ENCODE data around the gene CACHD1.
"Not testable (repeated sequence)": the region's sequence is repeated elsewhere in the genome, so short reads cannot be mapped to it uniquely, and the experiment has no call there.

CACHD1 gene

DNA sequence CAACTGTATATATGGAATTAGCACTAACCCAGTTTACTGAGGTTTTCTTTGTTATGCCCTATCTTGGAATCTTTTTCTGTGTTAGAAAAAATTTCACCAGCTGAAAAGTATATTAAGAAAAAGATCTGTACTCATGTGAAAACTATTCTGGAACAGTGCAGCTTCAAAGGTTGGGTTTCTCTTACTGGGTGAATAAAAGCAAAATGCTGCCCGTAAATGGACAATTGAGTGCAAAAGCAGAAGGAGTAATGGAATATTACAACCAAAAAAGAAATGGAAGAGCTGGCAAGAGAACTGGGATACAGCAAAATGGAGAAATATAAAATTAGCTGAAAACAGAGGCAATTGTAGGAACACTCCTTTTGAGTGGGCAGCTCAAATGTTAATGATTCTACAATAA is 257.9 kb downstream of the CACHD1 start:
- H3K27ac ChIP-seq (replicated peaks), result no peak overlapping the region
- H3K4me3 ChIP-seq (replicated peaks; ENCODE audit: insufficient read depth, low read length), result no peak overlapping the region
- DNase-seq (ENCODE audit: low read depth in 1 of 2, low spot score in 1 of 2), result no peak
- H3K27me3 ChIP-seq (ENCODE audit: insufficient read depth, poor library complexity, severe bottlenecking), result peaks cover 5% of the 10 kb centered on the region
- TF ChIP-seq, protein P1, sequence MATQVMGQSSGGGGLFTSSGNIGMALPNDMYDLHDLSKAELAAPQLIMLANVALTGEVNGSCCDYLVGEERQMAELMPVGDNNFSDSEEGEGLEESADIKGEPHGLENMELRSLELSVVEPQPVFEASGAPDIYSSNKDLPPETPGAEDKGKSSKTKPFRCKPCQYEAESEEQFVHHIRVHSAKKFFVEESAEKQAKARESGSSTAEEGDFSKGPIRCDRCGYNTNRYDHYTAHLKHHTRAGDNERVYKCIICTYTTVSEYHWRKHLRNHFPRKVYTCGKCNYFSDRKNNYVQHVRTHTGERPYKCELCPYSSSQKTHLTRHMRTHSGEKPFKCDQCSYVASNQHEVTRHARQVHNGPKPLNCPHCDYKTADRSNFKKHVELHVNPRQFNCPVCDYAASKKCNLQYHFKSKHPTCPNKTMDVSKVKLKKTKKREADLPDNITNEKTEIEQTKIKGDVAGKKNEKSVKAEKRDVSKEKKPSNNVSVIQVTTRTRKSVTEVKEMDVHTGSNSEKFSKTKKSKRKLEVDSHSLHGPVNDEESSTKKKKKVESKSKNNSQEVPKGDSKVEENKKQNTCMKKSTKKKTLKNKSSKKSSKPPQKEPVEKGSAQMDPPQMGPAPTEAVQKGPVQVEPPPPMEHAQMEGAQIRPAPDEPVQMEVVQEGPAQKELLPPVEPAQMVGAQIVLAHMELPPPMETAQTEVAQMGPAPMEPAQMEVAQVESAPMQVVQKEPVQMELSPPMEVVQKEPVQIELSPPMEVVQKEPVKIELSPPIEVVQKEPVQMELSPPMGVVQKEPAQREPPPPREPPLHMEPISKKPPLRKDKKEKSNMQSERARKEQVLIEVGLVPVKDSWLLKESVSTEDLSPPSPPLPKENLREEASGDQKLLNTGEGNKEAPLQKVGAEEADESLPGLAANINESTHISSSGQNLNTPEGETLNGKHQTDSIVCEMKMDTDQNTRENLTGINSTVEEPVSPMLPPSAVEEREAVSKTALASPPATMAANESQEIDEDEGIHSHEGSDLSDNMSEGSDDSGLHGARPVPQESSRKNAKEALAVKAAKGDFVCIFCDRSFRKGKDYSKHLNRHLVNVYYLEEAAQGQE (IDR thresholded peaks at IDR 0.05; ENCODE audit: insufficient replicate concordance, low read depth), result no peak
- TF ChIP-seq SPI1 (IDR thresholded peaks at IDR 0.05; ENCODE audit: borderline replicate concordance, low read depth) (no peak), POLR2AphosphoS5 (IDR thresholded peaks at IDR 0.05; ENCODE audit: low read depth) (no peak), GABPA (IDR thresholded peaks at IDR 0.05; ENCODE audit: low read depth) (no peak)
- TF ChIP-seq, protein P2, sequence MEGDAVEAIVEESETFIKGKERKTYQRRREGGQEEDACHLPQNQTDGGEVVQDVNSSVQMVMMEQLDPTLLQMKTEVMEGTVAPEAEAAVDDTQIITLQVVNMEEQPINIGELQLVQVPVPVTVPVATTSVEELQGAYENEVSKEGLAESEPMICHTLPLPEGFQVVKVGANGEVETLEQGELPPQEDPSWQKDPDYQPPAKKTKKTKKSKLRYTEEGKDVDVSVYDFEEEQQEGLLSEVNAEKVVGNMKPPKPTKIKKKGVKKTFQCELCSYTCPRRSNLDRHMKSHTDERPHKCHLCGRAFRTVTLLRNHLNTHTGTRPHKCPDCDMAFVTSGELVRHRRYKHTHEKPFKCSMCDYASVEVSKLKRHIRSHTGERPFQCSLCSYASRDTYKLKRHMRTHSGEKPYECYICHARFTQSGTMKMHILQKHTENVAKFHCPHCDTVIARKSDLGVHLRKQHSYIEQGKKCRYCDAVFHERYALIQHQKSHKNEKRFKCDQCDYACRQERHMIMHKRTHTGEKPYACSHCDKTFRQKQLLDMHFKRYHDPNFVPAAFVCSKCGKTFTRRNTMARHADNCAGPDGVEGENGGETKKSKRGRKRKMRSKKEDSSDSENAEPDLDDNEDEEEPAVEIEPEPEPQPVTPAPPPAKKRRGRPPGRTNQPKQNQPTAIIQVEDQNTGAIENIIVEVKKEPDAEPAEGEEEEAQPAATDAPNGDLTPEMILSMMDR (IDR thresholded peaks at IDR 0.05; ENCODE audit: insufficient read depth, low read length), result no peak

DNA sequence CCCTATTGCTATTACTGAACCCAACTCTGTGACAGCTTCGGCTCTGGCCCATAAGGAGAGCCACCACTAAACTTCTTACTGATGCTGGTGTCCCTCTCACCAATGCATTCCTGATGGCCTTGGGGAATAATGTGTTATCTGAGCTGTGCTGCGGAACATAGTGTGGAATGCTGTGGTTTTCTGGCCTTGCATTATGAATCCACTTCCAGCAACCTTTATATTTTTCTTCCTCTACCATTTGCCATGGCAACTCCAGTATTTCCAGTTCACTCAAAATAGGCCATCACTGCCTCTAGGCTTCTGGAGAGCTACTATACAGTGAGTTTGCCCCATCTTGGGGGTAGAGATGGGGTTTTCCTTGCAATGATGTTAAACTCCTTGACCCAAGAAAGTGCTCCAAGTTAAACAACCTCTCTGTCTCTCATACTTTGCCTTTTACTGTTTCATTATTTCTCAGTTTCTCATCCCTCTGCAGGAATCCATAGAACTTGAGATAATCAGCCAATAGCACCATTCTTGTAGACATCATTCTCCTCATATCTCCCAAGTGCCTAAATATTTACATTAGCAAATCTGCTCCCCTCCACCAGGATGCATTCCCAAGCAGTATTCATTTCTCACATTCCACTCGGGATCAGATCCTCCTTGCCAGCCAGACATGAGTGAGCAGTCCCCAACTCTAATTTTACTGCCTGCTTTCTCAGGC is 263.8 kb downstream of the CACHD1 start:
- Histone ChIP-seq H3K27me3 (ENCODE audit: insufficient read depth, poor library complexity, severe bottlenecking) (no peaks in the 10 kb centered on the region), H3K27ac (replicated peaks) (no peak overlapping the region), H3K4me3 (replicated peaks; ENCODE audit: insufficient read depth, low read length) (no peak overlapping the region)
- TF ChIP-seq, protein P2 (IDR thresholded peaks at IDR 0.05; ENCODE audit: insufficient read depth, low read length), result no peak
- no peak for TF ChIP-seq GABPA (IDR thresholded peaks at IDR 0.05; ENCODE audit: low read depth)
- TF ChIP-seq POLR2AphosphoS5 (IDR thresholded peaks at IDR 0.05; ENCODE audit: low read depth), result no peak
- no peak for TF ChIP-seq SPI1 (IDR thresholded peaks at IDR 0.05; ENCODE audit: borderline replicate concordance, low read depth)
- TF ChIP-seq, protein P1 (IDR thresholded peaks at IDR 0.05; ENCODE audit: insufficient replicate concordance, low read depth), result no peak
- DNase-seq (ENCODE audit: low read depth in 1 of 2, low spot score in 1 of 2), result no peak

DNA sequence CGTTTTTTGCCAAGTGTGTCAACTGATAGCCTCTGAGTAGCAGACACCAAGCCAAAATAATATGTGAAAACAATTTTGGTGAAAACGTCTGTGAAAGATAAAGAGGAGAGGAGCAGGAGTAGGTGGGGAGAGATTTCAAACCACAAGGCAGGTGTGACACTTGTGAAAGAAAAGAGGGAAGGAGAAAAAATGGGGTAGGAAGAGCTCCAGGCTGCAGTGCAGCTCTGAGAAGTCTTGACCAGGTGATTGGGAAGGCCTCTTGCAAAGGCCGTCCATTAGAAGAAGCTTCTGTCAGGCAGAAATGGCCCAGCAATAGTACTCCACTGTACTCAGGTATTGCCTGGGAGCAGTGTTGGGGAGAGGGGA is 264.3 kb downstream of the CACHD1 start:
- Histone ChIP-seq H3K27ac (replicated peaks) (no peak overlapping the region), H3K27me3 (ENCODE audit: insufficient read depth, poor library complexity, severe bottlenecking) (no peaks in the 10 kb centered on the region), H3K4me3 (replicated peaks; ENCODE audit: insufficient read depth, low read length) (no peak overlapping the region)
- TF ChIP-seq, protein P2 (IDR thresholded peaks at IDR 0.05; ENCODE audit: insufficient read depth, low read length), result no peak
- TF ChIP-seq POLR2AphosphoS5 (IDR thresholded peaks at IDR 0.05; ENCODE audit: low read depth) (no peak), SPI1 (IDR thresholded peaks at IDR 0.05; ENCODE audit: borderline replicate concordance, low read depth) (no peak), GABPA (IDR thresholded peaks at IDR 0.05; ENCODE audit: low read depth) (no peak)
- TF ChIP-seq, protein P1 (IDR thresholded peaks at IDR 0.05; ENCODE audit: insufficient replicate concordance, low read depth), result no peak
- no peak for DNase-seq (ENCODE audit: low read depth in 1 of 2, low spot score in 1 of 2)

DNA sequence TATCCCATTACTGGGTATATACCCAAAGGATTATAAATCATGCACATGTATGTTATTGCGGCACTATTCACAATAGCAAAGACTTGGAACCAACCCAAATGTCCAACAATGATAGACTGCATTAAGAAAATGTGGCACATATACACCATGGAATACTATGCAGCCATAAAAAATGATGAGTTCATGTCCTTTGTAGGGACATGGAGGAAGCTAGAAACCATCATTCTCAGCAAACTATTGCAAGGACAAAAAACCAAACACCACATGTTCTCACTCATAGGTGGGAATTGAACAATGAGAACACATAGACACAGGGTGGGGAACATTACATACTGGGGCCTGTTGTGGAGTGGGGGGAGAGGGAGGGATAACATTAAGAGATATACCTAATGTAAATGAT is 270.8 kb downstream of the CACHD1 start:
- DNase-seq (ENCODE audit: low read depth in 1 of 2, low spot score in 1 of 2); H3K27me3 ChIP-seq (ENCODE audit: insufficient read depth, poor library complexity, severe bottlenecking); H3K4me3 ChIP-seq (replicated peaks; ENCODE audit: insufficient read depth, low read length); H3K27ac ChIP-seq (replicated peaks): not testable (repeated sequence)

Data from HL-60 (cell line).